OCI-M2 (cell line): Measurements from ENCODE around the gene NCOA3.
"Not testable (repeated sequence)": the region's sequence is repeated elsewhere in the genome, so short reads cannot be mapped to it uniquely, and the experiment has no call there.

Experiments
- DNase-seq: peaks from one replicate; lab custom pipeline; 2025; ENCODE audit not compliant: unreplicated experiment; lab: John Stamatoyannopoulos, UW

Gene NCOA3

GRCh38 chr20:47468290-47469050 is 33.2 kb upstream of the NCOA3 start:
- DNase-seq, result no peak

- DNase-seq, result no peak
These were observed 26.2 kb upstream of the NCOA3 start for GRCh38 chr20:47475419-47476044.

- DNase-seq, result no peak
These were observed 25.2 kb upstream of the NCOA3 start for GRCh38 chr20:47476452-47476851.

- no peak for DNase-seq
These were observed 22.6 kb upstream of the NCOA3 start for GRCh38 chr20:47479093-47479492.

- DNase-seq, result no peak
These were observed 22.2 kb upstream of the NCOA3 start for GRCh38 chr20:47479506-47479905.

- no peak for DNase-seq
These were observed 21.4 kb upstream of the NCOA3 start for GRCh38 chr20:47480239-47480638.

GRCh38 chr20:47480705-47481104 is 21.0 kb upstream of the NCOA3 start:
- no peak for DNase-seq

GRCh38 chr20:47481330-47482216 is 20.1 kb upstream of the NCOA3 start:
- no peak for DNase-seq

GRCh38 chr20:47482705-47483104 is 19.0 kb upstream of the NCOA3 start:
- DNase-seq, result no peak

GRCh38 chr20:47484303-47484702 is 17.4 kb upstream of the NCOA3 start:
- DNase-seq, result no peak

- peak; percentile 37 for DNase-seq
These were observed 14.3 kb upstream of the NCOA3 start for GRCh38 chr20:47487175-47487917.

- DNase-seq, result no peak
These were observed 12.2 kb upstream of the NCOA3 start for GRCh38 chr20:47489448-47489872.

GRCh38 chr20:47490795-47491194 is 10.9 kb upstream of the NCOA3 start:
- DNase-seq, result no peak

GRCh38 chr20:47492284-47492683 is 9.4 kb upstream of the NCOA3 start:
- no peak for DNase-seq

GRCh38 chr20:47493175-47493962 is 8.3 kb upstream of the NCOA3 start:
- DNase-seq, result no peak

- DNase-seq, result no peak
These were observed 7.8 kb upstream of the NCOA3 start for GRCh38 chr20:47493963-47494293.

GRCh38 chr20:47494606-47495005 is 7.1 kb upstream of the NCOA3 start:
- not testable (repeated sequence) for DNase-seq

- no peak for DNase-seq
These were observed 5.6 kb upstream of the NCOA3 start for GRCh38 chr20:47496118-47496517.

- no peak for DNase-seq
These were observed 3.1 kb upstream of the NCOA3 start for GRCh38 chr20:47498606-47499005.

GRCh38 chr20:47499053-47499452 is 2.6 kb upstream of the NCOA3 start:
- DNase-seq, result no peak
